Neuron (in vitro differentiated cells): ENCODE data around the gene INPP5A.

Source experiments
- H2AFZ ChIP-seq: one replicate; pipeline ENCODE4 v1.6.1; 2013; ENCODE audit warnings: low read depth, mild to moderate bottlenecking, inconsistent platforms, low read length, moderate library complexity
- H3K27me3 ChIP-seq: one replicate; pipeline ENCODE4 v1.6.1; 2013; ENCODE audit warnings: low read length; ENCODE audit not compliant: insufficient read depth
- H3K36me3 ChIP-seq: one replicate; pipeline ENCODE4 v1.6.1; 2013; ENCODE audit warnings: low read length; ENCODE audit not compliant: insufficient read depth
- H3K4me1 ChIP-seq: one replicate; pipeline ENCODE4 v1.6.1; 2013; ENCODE audit warnings: low read length; ENCODE audit not compliant: insufficient read depth
- H3K4me3 ChIP-seq: 2 replicates; pipeline ENCODE4 v1.5.1; 2013; ENCODE audit warnings: mild to moderate bottlenecking, low read length, moderate library complexity
- H3K9me3 ChIP-seq: one replicate; pipeline ENCODE4 v1.6.1; 2013; ENCODE audit warnings: low read length

The INPP5A gene

DNA sequence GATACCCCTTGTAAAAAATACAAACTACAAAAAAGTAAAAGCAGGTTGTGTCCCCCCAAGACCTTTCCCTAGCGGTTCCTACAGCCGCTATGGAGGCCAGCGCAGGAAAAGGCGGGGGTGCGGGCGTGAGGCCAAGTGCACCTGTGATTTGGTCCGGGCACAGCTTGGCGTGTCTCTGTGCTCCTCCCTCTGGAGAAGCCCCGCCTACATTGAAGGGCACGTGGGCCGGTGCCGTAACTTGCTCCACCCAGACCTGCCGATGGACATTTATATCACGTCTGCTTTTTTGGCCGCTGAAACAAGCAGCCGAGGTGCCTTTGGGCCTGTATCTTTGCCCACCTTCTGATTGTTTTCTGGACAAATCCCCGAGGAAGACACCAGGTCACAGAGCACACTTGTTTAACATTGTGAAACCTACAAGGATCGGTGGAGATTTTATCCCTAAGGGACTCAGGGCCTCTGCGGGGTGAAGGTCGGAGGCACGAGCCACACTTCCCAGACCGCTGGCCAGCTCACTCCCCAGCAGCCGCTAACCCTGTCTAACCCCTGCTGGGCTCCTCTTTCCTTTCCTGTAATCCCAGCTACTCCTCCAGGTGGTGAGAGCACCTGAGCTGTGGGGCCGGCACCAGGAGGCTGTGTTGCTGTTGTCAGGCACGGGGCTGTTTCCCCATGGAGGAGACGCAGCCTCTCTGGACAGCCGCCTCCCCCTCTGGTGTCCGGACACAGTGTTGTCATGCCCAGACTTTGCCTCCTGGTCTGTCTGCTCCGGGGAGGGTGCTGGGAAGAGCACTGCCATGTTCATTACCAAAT, 18.8 kb upstream of the INPP5A start:
- no peaks in the 10 kb centered on the region for H3K27me3 ChIP-seq
- H3K4me3 ChIP-seq: no peak overlapping the region
- no peaks in the 10 kb centered on the region for H3K9me3 ChIP-seq
- H3K36me3 ChIP-seq: no peaks in the 10 kb centered on the region
- no peak overlapping the region for H2AFZ ChIP-seq
- peaks cover 43% of the 10 kb centered on the region for H3K4me1 ChIP-seq

DNA sequence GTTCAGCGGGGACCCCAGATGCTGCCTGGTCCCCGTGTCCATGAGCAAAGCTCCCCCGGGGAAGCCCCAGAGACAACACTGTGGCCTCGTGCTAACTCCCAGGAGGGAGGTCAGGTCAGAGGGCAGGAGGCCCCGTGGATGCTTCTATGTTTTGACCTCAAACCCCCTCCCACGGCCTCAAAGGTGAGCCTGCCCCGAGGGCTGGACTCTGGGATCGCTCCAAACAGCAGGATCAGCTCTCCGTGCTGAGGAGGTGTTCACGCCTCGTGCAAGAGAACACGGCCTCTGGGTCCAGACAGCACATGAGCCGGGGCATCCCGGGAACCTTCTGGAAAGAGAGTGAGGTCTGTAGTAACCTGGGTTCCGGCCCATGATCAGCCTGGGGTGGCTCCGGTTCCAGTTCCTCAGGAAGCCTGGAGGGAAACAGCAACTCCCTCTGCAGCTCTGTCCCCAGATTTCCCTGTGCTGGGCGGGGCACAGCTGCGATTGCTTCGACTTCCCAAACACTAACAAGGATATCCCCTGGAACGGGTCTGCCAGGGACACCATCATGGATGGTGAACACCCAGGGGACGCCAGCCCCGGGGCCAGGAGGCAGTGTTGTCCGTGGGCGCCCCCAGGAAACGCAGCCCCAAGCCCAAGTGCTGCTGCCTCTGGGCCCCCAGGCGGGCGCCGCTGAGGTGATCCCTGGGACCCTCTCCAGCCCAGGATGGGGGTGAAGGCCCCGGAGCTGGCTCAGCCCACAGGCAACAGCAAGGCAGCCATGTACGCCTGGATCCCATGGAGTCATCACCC, 18.0 kb upstream of the INPP5A start:
- no peak overlapping the region for H3K4me3 ChIP-seq
- H2AFZ ChIP-seq: no peak overlapping the region
- no peaks in the 10 kb centered on the region for H3K27me3 ChIP-seq
- peaks cover 43% of the 10 kb centered on the region for H3K4me1 ChIP-seq
- H3K36me3 ChIP-seq: no peaks in the 10 kb centered on the region
- H3K9me3 ChIP-seq: no peaks in the 10 kb centered on the region

DNA sequence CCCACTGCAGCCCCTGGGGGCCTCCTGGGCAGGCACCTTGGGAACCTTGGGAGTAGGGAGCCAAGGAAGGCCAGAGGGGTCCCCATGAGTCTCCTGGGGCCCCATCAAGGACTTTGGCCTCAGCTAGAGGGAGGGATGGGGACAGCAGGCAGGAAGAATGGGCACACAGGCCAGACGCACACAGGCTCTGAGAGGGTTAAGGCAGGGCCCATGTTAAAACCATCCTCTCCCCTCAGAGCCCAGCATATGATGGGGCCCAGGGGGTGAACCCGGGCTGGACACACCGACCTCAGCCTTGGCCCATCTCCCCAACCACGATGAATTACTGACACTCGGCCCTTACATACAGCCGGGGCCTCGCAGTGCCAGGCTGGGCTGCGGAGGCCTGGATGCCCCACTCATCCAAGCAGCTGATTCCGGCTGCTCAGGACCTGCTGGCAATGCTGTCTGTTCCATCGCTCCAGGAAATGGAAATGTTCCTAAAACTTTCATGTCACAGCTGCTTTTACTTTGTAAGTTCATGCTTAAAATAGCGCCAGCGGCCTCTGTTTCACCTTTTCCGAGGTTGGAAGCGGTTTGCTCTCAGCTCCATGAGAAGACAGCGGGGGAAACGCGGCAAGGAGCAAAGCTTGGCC, 17.3 kb upstream of the INPP5A start:
- Histone ChIP-seq H3K4me3 (no peak overlapping the region), H2AFZ (no peak overlapping the region), H3K4me1 (peaks cover 40% of the 10 kb centered on the region), H3K36me3 (no peaks in the 10 kb centered on the region), H3K9me3 (no peaks in the 10 kb centered on the region), H3K27me3 (no peaks in the 10 kb centered on the region)

DNA sequence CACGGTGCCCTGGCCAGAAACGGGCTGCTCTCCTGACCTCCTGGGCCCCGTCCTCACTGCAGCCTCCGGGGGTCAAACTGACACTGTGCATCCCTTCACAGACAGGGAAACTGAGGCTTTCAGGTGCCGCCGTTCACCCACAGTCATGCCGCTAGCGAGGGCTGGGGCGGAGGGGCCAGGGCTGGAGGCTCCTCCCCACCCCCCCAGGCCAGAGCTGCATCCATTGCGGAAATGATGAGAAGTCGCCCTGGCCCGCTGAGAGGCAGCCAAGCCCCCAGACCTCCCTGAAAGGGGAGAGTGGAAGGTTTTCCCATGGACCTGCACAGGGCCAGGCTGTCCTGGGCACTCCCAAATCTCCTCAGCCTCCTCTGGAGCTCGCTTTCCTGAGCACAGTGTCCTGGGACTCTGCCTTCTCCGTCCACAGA, 16.5 kb upstream of the INPP5A start:
- Histone ChIP-seq H3K9me3 (no peaks in the 10 kb centered on the region), H3K4me3 (no peak overlapping the region), H2AFZ (no peak overlapping the region), H3K27me3 (no peaks in the 10 kb centered on the region), H3K36me3 (no peaks in the 10 kb centered on the region), H3K4me1 (peaks cover 36% of the 10 kb centered on the region)

DNA sequence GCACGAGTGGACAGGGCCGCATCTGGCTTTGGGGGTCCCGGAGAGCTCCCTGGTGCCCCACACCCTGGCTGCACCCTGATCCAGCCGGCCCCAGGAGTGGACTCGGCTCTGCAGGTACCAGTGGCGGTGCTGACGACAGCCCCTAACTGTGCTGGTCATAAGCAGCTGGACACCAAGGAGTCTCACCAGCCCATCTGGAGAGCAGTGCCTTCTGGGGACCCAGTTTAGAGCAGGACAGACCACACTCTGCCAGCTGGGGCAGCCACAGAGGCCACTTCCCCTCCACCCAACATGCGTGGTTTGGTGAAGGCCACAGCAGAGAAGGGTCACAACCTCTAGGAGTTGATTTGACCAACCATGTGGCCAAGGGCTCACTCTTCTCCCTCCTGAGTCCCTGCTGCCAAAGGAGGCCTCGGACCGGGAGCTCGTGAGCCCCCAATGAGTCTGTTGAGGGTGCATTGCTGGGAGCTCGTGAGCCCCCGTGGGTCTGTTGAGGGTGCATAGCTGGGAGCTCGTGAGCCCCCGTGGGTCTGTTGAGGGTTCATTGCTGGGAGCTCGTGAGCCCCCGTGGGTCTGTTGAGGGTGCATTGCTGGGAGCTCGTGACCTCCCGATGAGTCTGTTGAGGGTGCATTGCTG, 16.0 kb upstream of the INPP5A start:
- no peaks in the 10 kb centered on the region for H3K36me3 ChIP-seq
- H3K27me3 ChIP-seq: no peaks in the 10 kb centered on the region
- no peak overlapping the region for H3K4me3 ChIP-seq
- no peak overlapping the region for H2AFZ ChIP-seq
- H3K9me3 ChIP-seq: no peaks in the 10 kb centered on the region
- H3K4me1 ChIP-seq: peaks cover 32% of the 10 kb centered on the region

DNA sequence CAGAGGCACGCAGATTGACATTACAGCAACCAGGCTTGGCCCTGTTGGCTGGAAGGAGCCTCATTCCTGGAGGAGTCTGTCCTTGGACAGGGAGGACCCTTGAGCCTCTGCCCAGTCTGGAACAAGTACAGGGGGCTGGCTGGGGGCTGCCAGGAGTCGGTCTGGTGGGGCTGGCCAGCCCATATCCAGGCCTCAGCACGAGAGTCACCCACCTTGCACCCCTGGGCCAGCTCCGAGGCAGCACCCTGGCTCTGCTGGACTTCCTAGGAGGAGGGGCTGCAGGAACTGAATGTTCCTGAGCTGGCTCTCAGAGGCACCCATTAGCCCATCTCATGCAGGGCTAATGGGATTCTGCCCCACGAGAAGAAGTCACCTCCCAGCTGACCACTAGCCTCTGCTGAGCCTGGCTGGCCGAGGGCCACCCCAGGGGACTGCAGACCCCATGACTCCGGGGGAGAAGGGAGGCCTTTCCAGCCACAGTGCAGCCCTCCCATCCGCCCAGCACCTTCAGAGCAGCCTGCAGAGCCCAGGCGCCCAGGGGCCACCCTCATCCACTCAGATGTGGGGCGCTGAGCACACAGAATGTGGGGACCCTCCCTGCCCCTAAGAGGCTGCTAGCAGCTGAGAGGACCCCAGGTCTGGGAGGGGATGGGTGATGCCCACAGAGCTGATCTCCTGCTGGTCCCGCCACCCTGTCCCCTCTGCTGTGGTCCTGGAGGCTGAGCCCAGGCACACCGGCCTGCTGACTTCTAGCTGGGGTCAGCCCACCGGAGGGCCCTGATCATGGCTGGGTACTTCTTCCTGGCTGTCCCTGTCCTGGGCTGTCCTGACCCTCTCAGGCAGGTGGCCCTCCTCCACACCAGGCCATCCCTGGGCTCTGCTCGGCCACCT, 14.8 kb upstream of the INPP5A start:
- H3K36me3 ChIP-seq: no peaks in the 10 kb centered on the region
- H3K27me3 ChIP-seq: no peaks in the 10 kb centered on the region
- no peaks in the 10 kb centered on the region for H3K9me3 ChIP-seq
- peaks cover 20% of the 10 kb centered on the region for H3K4me1 ChIP-seq
- H2AFZ ChIP-seq: no peak overlapping the region
- no peak overlapping the region for H3K4me3 ChIP-seq

DNA sequence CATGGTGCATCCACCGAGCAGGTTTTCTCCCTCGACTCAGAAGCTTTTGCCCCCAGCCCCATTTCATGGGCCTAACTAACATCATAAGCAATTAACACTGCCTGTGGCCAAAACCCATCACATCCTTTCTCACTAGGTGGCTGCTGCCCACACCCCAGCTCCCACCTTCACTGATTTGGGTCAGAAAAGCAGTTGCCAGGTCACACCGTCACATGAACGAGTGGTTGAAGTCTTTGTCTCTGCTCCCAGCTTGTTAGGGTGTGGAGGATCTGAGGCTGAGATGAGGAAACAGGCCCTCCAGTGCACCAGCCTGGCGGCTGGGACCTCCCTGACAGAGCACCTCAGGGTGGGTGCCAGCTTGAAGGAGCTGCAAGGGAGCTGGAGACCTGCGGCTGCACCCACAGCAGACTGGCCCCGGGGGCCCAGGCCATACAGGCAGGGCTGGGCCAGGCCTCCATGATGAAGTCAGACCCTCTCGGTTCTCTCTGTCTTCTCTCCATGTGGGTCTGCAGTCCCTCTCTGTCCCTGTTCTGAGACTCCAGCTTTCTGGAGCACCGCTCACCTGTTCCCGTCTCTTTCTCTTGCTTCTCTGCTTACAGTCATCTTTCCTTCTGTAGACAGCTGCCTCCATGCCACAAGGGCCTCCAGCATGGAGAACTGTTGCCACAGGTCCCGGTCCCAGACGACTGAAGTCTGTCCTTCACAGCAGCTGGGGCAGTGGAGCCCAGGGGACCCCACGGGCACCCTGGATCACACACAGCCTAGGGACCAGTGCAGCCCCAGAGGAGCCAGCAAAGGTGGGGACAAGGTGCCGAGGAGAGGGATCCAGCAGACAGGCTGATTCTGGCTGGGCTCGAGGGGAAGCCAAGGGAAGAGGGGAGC, 13.8 kb upstream of the INPP5A start:
- no peak overlapping the region for H2AFZ ChIP-seq
- H3K27me3 ChIP-seq: no peaks in the 10 kb centered on the region
- H3K4me3 ChIP-seq: no peak overlapping the region

DNA sequence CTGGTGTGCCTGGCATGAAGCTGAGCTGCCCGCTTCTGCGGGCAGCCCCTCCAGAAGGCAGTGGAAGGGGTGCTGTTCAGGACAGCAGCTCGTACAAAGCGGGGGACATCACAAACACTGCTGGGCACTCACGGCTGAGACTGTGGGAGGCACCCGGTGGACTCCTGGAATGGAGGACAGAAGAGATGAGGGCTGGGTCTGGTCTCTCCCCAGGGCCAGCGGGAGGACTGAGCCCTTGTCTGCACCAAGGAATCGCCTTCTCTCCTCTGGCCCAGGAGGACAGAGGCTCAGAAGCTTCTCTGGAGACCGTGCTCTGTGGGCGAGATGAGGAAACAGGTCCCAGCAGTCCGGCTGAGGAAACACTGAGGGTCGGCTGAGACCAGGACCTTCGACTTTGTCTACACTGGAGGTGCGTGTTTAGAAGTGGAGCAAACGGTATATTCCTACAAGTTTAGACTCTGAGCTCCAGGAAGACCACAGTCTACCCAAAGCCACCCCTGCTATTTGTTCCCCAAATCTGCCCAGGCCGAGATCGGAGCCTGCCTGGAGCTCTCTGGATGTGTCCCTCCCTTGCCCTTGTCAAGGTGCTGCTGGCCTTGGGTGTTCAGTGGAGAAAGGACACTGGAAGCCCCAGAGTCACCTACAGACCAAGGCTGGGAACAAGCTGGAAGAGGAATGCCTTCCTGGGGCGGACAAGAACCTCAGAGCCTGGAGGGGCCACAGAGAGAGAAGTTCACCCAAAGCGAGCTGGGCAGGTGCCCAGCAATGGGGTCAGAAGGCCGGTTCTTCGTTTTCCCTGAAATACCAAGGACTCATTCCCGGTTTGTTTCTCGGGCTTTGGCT, 12.9 kb upstream of the INPP5A start:
- Histone ChIP-seq H3K27me3 (no peaks in the 10 kb centered on the region), H3K4me3 (no peak overlapping the region), H3K4me1 (peaks cover 3% of the 10 kb centered on the region)

More for the DNA sequence above, 13.8 kb upstream of the INPP5A start:
- peaks cover 10% of the 10 kb centered on the region for H3K4me1 ChIP-seq
- H3K36me3 ChIP-seq: no peaks in the 10 kb centered on the region
- H3K9me3 ChIP-seq: no peaks in the 10 kb centered on the region

DNA sequence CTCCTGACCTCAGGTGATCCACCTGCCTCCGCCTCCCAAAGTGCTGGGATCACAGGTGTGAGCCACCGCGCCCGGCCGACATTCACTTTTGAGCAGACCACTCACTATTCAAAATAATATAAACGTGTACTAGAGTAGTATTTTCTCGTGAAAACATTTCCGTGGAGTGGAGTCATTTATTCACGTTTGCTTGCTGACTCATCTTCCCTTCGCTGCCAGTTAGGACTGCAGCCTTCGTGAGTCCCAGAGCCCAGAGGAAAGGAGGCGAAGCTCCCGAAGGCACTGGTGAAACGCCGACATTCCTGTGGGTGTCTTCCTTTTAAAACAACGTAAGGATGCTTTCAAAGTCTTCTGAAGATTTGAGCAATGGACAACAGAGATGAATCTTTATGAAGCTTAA, 10.9 kb upstream of the INPP5A start:
- H2AFZ ChIP-seq: no peak overlapping the region
- H3K4me3 ChIP-seq: no peak overlapping the region
- H3K4me1 ChIP-seq: no peaks in the 10 kb centered on the region
- no peaks in the 10 kb centered on the region for H3K27me3 ChIP-seq
- no peaks in the 10 kb centered on the region for H3K36me3 ChIP-seq
- H3K9me3 ChIP-seq: no peaks in the 10 kb centered on the region

More for the DNA sequence above, 12.9 kb upstream of the INPP5A start:
- no peak overlapping the region for H2AFZ ChIP-seq
- no peaks in the 10 kb centered on the region for H3K36me3 ChIP-seq
- H3K9me3 ChIP-seq: no peaks in the 10 kb centered on the region

DNA sequence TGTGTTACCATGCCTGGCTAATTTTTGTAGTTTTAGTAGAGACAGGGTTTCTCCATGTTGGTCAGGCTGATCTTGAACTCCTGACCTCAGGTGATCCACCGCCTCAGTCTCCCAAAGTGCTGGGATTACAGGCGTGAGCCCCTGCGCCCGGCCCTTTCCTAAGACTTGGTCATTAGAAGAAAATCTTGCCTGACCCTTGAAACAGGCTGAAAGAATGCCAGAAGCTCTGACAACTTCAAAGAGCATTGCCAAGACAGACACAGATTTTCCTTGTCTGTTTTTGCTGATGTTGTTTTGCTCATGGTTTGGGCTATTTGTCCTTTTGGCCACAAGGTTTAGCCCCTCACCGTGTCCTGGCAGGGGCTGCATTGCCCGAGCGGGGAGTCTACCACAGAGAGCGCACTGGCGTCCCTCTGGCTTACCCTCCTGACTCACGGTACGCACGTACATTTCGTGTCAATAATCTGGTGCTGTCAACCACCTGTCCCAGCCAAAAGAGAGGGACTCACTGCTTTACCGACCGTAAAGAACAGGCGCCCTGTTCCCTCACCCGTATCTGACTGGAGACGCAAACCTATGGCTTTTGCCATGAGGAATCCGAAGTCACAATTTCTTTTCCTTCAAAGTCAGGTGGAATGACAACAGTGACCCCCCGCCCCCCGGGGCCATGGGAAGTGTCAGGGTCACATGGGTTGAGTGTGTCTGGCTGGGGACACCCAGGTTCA, 10.1 kb upstream of the INPP5A start:
- H3K36me3 ChIP-seq: no peaks in the 10 kb centered on the region
- H2AFZ ChIP-seq: no peak overlapping the region
- H3K9me3 ChIP-seq: peaks cover 2% of the 10 kb centered on the region
- H3K4me3 ChIP-seq: no peak overlapping the region
- H3K27me3 ChIP-seq: no peaks in the 10 kb centered on the region
- H3K4me1 ChIP-seq: no peaks in the 10 kb centered on the region
